Measurements from ENCODE around the gene CASP2. TPM values are rescaled to one million over a fixed set of nuclear protein-coding genes. Genes with fewer than 3 reads are reported as not detected.

The CASP2 gene
- total and polyA plus RNA-seq, 2 donors (not counting 1 experiment from before 2014, with no cell fraction given), result 9.4 to 22.6 TPM

DNA sequence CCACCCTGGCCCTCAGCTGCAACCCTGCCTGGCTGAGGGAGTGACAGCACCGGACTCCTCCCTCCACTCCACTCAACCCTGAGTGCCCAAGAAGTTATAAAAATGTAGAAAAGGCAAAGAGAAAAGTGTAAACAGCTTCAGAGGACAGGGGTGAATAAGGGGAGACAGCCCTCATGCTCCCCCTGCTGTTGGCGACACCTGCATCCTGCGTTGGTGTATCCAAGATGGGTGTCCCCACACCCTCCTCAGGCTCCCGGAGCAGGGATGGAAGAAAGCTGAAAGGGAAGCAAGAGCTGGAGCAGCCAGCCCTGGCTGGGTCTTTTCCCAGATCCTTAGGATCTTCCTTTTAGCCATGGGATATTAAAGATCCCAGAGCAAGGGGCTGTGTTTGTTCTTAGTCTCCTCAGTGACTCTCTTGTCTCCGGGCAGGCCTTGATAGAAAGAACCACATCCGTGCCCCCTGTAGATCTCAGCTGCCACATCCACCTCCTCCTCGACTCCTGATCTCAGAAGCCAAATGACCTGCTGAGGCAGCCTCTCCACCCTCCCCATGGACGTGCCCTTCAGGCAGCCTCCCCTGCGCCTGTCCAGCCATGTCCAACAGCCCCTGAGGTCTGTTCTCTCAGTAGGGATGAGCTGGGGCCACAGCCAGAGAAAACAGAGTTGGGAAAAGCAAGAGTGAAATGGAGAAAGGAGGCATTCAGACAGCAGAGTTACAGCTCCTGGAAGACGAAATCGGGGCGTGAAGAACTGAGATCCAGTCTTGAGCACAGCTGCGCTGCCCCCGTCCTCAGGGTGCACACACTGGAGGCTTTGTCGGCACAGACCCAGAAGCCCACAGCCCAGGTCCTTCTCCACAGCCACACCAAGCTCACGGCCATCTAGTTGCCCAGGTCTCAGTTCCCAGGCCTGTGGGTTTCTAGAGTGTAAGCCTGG is 67.6 kb downstream of the CASP2 start:
- no peak overlapping the region for H3K4me3 ChIP-seq (replicated peaks in 1 of 4; ENCODE audit: control extremely low read depth in 1 of 4, insufficient read depth in 1 of 4, low read depth in 3 of 4, low read length in 4 of 4)
- no peaks in the 10 kb centered on the region for H3K9me3 ChIP-seq (ENCODE audit: control insufficient read depth, insufficient read depth, low read depth, low read length)
- no peaks in the 10 kb centered on the region for H3K36me3 ChIP-seq (ENCODE audit: control insufficient read depth, insufficient read depth, low read length)
- no peaks in the 10 kb centered on the region for H3K4me1 ChIP-seq (ENCODE audit: control insufficient read depth, extremely low read depth, insufficient read depth, low read length)
- H3K79me2 ChIP-seq (ENCODE audit: control insufficient read depth, insufficient read depth, low read length), result no peaks in the 10 kb centered on the region
- no peak for TF ChIP-seq EZH2 (IDR thresholded peaks at IDR 0.05; ENCODE audit: low read length, missing control alignments)
- TF ChIP-seq, protein P1, sequence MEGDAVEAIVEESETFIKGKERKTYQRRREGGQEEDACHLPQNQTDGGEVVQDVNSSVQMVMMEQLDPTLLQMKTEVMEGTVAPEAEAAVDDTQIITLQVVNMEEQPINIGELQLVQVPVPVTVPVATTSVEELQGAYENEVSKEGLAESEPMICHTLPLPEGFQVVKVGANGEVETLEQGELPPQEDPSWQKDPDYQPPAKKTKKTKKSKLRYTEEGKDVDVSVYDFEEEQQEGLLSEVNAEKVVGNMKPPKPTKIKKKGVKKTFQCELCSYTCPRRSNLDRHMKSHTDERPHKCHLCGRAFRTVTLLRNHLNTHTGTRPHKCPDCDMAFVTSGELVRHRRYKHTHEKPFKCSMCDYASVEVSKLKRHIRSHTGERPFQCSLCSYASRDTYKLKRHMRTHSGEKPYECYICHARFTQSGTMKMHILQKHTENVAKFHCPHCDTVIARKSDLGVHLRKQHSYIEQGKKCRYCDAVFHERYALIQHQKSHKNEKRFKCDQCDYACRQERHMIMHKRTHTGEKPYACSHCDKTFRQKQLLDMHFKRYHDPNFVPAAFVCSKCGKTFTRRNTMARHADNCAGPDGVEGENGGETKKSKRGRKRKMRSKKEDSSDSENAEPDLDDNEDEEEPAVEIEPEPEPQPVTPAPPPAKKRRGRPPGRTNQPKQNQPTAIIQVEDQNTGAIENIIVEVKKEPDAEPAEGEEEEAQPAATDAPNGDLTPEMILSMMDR (conservative IDR thresholded peaks at IDR 0.05 in 1 of 2, IDR thresholded peaks at IDR 0.05 in 1 of 2; ENCODE audit: low read depth in 1 of 2, low read length in 2 of 2), result no peak
- H4K20me1 ChIP-seq (ENCODE audit: control insufficient read depth, extremely low read depth, insufficient read depth, low read length), result no peaks in the 10 kb centered on the region
- peaks cover 13% of the 10 kb centered on the region for H3K27me3 ChIP-seq (ENCODE audit: control insufficient read depth, insufficient read depth, low read length)
- DNase-seq (ENCODE audit: low read depth in 2 of 2), result no peak
- no peak overlapping the region for H3K9ac ChIP-seq (ENCODE audit: insufficient read depth, low read length)
- H2AFZ ChIP-seq (ENCODE audit: low read length), result no peak overlapping the region
- H3K4me2 ChIP-seq (ENCODE audit: extremely low read depth, insufficient read depth, low read length), result no peak overlapping the region
- no peak overlapping the region for H3K27ac ChIP-seq (ENCODE audit: insufficient read depth, low read length)

DNA sequence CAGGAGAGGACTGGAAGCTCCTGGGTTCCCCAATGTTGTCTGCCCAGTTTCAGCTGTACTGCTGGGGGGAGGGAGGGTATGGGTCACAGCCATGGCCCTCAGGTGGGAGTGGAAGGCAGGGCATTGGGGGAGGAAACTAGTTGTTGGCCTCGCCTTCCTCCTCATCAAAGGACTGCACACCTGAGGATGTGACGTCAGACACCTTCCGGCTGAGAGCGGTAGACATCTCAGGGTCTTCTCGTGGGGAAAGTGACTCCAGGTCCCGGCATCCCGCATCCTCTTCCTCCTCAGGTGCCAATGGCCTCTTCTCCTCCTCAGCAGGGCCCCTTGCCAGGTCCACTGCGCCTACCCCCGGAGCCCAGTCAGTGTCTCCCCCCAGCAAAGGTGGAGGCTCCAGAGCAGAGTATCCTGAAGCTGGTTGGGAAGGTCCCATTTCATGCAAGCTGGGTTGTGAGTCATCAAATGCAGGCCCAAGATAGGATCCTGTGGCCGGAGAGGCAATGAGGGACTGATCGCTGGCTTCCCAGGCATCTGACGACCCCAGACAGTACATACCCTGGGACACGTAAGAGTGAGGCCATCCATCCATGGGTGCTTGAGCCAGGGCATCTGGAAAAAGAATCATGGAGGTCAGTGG is 68.4 kb downstream of the CASP2 start:
- DNase-seq (ENCODE audit: low read depth in 2 of 2), result no peak
- Histone ChIP-seq H3K27me3 (ENCODE audit: control insufficient read depth, insufficient read depth, low read length) (peaks cover 16% of the 10 kb centered on the region), H3K9ac (ENCODE audit: insufficient read depth, low read length) (no peak overlapping the region), H3K4me3 (replicated peaks in 1 of 4; ENCODE audit: control extremely low read depth in 1 of 4, insufficient read depth in 1 of 4, low read depth in 3 of 4, low read length in 4 of 4) (no peak overlapping the region), H3K36me3 (ENCODE audit: control insufficient read depth, insufficient read depth, low read length) (no peaks in the 10 kb centered on the region), H4K20me1 (ENCODE audit: control insufficient read depth, extremely low read depth, insufficient read depth, low read length) (no peaks in the 10 kb centered on the region), H2AFZ (ENCODE audit: low read length) (no peak overlapping the region), H3K27ac (ENCODE audit: insufficient read depth, low read length) (no peak overlapping the region), H3K4me1 (ENCODE audit: control insufficient read depth, extremely low read depth, insufficient read depth, low read length) (no peaks in the 10 kb centered on the region), H3K9me3 (ENCODE audit: control insufficient read depth, insufficient read depth, low read depth, low read length) (no peaks in the 10 kb centered on the region), H3K4me2 (ENCODE audit: extremely low read depth, insufficient read depth, low read length) (no peak overlapping the region), H3K79me2 (ENCODE audit: control insufficient read depth, insufficient read depth, low read length) (no peaks in the 10 kb centered on the region)
- TF ChIP-seq, protein P1 (conservative IDR thresholded peaks at IDR 0.05 in 1 of 2, IDR thresholded peaks at IDR 0.05 in 1 of 2; ENCODE audit: low read depth in 1 of 2, low read length in 2 of 2), result no peak
- TF ChIP-seq EZH2 (IDR thresholded peaks at IDR 0.05; ENCODE audit: low read length, missing control alignments), result no peak

Other genes starting within 250 kb of the CASP2 start
- not detected in 2 replicates for gene OR6V1, start 236.0 kb upstream of the CASP2 start, total RNA-seq
- not detected in 2 replicates for gene OR6V1, start 236.0 kb upstream of the CASP2 start, polyA plus RNA-seq
- not detected in 2 replicates for gene PIP, start 156.3 kb upstream of the CASP2 start, total RNA-seq
- not detected in 2 replicates for gene PIP, start 156.3 kb upstream of the CASP2 start, polyA plus RNA-seq
- gene TAS2R39, start 104.9 kb upstream of the CASP2 start, total RNA-seq, result not detected in 2 replicates
- not detected in 2 replicates for gene TAS2R39, start 104.9 kb upstream of the CASP2 start, polyA plus RNA-seq
- gene TAS2R40, start 66.3 kb upstream of the CASP2 start, total RNA-seq, result not detected in 2 replicates
- gene TAS2R40, start 66.3 kb upstream of the CASP2 start, polyA plus RNA-seq, result not detected in 2 replicates
- 88.6 and 110 TPM in 2 replicates for gene GSTK1, start 24.9 kb upstream of the CASP2 start, total RNA-seq
- 131 and 132 TPM in 2 replicates for gene GSTK1, start 24.9 kb upstream of the CASP2 start, polyA plus RNA-seq
- gene TMEM139, start 3.4 kb upstream of the CASP2 start, total RNA-seq, result under 0.01 TPM in 1 of 2 replicates, not detected in the other
- gene TMEM139, start 3.4 kb upstream of the CASP2 start, polyA plus RNA-seq, result not detected in 2 replicates
- under 0.01 TPM in 2 replicates for gene CLCN1, start 27.8 kb downstream of the CASP2 start, total RNA-seq
- gene CLCN1, start 27.8 kb downstream of the CASP2 start, polyA plus RNA-seq, result not detected in 2 replicates
- gene FAM131B, start 74.4 kb downstream of the CASP2 start, total RNA-seq, result 3.8 and 4.4 TPM in 2 replicates
- 2.0 and 4.8 TPM in 2 replicates for gene FAM131B, start 74.4 kb downstream of the CASP2 start, polyA plus RNA-seq
- 16.9 and 33.5 TPM in 2 replicates for gene ZYX, start 93.0 kb downstream of the CASP2 start, total RNA-seq
- 85.6 and 131 TPM in 2 replicates for gene ZYX, start 93.0 kb downstream of the CASP2 start, polyA plus RNA-seq
- gene EPHA1, start 120.5 kb downstream of the CASP2 start, total RNA-seq, result under 0.01 and 0.26 TPM in 2 replicates
- gene EPHA1, start 120.5 kb downstream of the CASP2 start, polyA plus RNA-seq, result 0.05 and 0.09 TPM in 2 replicates
- not detected in 2 replicates for gene TAS2R60, start 155.1 kb downstream of the CASP2 start, total RNA-seq
- not detected in 2 replicates for gene TAS2R60, start 155.1 kb downstream of the CASP2 start, polyA plus RNA-seq
- not detected in 2 replicates for gene TAS2R41, start 189.5 kb downstream of the CASP2 start, total RNA-seq
- gene TAS2R41, start 189.5 kb downstream of the CASP2 start, polyA plus RNA-seq, result not detected in 2 replicates

Measured in fibroblast of lung (primary cell).